Body of pancreas (tissue), 4 donors: Measurements from ENCODE around the gene HELZ2. TPM values are rescaled to one million over a fixed set of nuclear protein-coding genes. Genes with fewer than 3 reads are reported as not detected.

Experiments
- ATAC-seq: fragments of 150-250 bp; one replicate; pipeline ENCODE4 v1.9.1; 2016
- DNase-seq, 4 donors: peaks; one replicate each; pipeline ENCODE4 v3.0.0-alpha.2; 2019
- H3K27ac ChIP-seq, 4 donors: fragments of 200-600 bp; sonication (generic); 1 replicate in 3 of 4; 2 replicates in 1 of 4; pipeline versions ENCODE4 v1.5.1 to v1.6.1; 2016 to 2019; ENCODE audit warnings: mild to moderate bottlenecking in 1 of 4, mixed read lengths in 1 of 4, moderate library complexity in 1 of 4
- H3K27me3 ChIP-seq, 2 donors: fragments of 200-600 bp; sonication (generic); one replicate each; pipeline ENCODE4 v1.6.0; 2016; ENCODE audit warnings: mild to moderate bottlenecking in 1 of 2
- H3K36me3 ChIP-seq, 2 donors: fragments of 200-600 bp; sonication (generic); replicated peaks in 1 of 2; 2 replicates each; pipeline ENCODE4 v1.5.1; 2016; ENCODE audit warnings: low read depth in 2 of 2; ENCODE audit not compliant: insufficient read depth in 1 of 2
- H3K4me1 ChIP-seq: fragments of 200-600 bp; sonication (generic); one replicate; pipeline ENCODE4 v1.6.0; 2016
- H3K4me3 ChIP-seq, 2 donors: fragments of 200-600 bp; sonication (generic); 1 replicate in 1 of 2; 2 replicates in 1 of 2; pipeline ENCODE4 v1.5.1; 2016 to 2019
- H3K9me3 ChIP-seq, 3 donors: fragments of 200-600 bp; sonication (generic); 1 replicate in 2 of 3; 2 replicates in 1 of 3; pipeline ENCODE4 v1.5.1; 2016
- POLR2A ChIP-seq, 3 donors: fragments of 450-650 bp; IDR thresholded peaks; one replicate each; pipeline ENCODE4 v1.6.1; 2016; ENCODE audit warnings: antibody characterized with exemption in 3 of 3, mild to moderate bottlenecking in 2 of 3
- WGBS, 2 donors: methylation state at CpG; one replicate each; pipeline ENCODE4 v1.1.5; 2017; 5-methylcytosine and 5-hydroxymethylcytosine counted together
- intact Hi-C: fragments of 100-400 bp; cut with DNase I; formaldehyde crosslinking; loops from one replicate; pipeline ENCODE4 v1.15.1; 2023
- total RNA-seq, 2 donors: library from RNA; depleted of rRNA; stranded (reverse); fragments of >200 nt; gene quantifications; one replicate each; pipeline ENCODE4 v1.1.0, GENCODE V29; 2016
- TF ChIP-seq, protein P1 (sequence below), 7 experiments: fragments of 450-650 bp in 4 of 7; fragments of 200-600 bp in 3 of 7; sonication (generic) in 3 of 7; IDR thresholded peaks; one replicate each; pipeline ENCODE4 v1.5.1; 2016 to 2019; ENCODE audit warnings: antibody characterized with exemption in 7 of 7

Gene HELZ2
- total RNA-seq, 2 donors from 2014 or later = 20.8 to 33.3 TPM

DNA sequence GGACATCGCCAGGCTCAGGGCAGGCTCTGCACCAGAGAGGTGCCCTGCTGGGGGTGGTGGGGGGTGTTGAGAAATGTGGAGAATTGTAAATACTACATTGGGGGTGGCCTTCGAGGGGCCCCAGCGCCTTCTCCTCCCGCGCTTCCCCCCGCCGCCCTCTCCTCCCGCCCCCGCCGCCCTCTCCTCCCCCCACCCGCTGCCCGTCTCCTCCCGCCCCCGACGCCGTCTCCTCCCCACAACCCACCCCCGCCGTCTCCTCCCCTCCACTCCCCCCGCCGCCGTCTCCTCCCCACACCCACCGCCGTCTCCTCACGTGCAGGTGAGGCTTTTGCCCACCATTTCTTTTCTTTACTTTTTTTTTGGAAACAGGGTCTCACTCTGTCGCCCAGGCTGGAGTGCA lies 25.0 kb downstream of the HELZ2 start:
- intact Hi-C loops = loop anchor here (10.0 kb wide), 1 partner anchor 416 kb away; the partner anchor contains the start of gene ZNF512B

DNA sequence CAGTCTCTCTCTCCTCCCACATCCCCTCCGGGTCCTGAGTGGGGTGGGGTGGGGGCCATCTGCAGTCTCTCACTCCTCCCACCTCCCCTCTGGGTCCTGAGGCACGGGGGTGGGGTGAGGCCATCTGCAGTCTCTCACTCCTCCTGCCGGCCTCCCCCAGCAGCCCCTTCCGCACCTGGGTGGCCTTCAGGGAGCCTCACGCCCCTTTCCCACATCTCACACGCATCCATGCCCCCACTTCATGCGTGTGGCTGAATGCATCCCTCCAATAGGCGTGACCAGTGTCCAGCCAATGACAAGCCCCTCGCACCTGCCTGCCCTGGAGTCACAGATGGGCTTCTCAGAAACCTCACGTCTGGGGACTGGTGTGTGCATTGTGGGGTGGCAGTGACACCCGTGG lies 25.5 kb downstream of the HELZ2 start:
- no peaks in the 10 kb centered on the region for H3K36me3 ChIP-seq
- no peak overlapping the region for H3K4me3 ChIP-seq
- H3K9me3 ChIP-seq = no peaks in the 10 kb centered on the region
- ATAC-seq (no peak), DNase-seq (no peak)
- intact Hi-C loops = loop anchor here (10.0 kb wide), 1 partner anchor 416 kb away; the partner anchor contains the start of gene ZNF512B
- peaks cover 0 to 4% of the 10 kb centered on the region in 2 donors for H3K27me3 ChIP-seq
- H3K4me1 ChIP-seq = peaks cover 3% of the 10 kb centered on the region
- no peak overlapping the region for H3K27ac ChIP-seq
- WGBS, 2 donors = 36 to 56% methylated on average over 6 to 11 of the region's 11 CpGs
- TF ChIP-seq, protein P1, sequence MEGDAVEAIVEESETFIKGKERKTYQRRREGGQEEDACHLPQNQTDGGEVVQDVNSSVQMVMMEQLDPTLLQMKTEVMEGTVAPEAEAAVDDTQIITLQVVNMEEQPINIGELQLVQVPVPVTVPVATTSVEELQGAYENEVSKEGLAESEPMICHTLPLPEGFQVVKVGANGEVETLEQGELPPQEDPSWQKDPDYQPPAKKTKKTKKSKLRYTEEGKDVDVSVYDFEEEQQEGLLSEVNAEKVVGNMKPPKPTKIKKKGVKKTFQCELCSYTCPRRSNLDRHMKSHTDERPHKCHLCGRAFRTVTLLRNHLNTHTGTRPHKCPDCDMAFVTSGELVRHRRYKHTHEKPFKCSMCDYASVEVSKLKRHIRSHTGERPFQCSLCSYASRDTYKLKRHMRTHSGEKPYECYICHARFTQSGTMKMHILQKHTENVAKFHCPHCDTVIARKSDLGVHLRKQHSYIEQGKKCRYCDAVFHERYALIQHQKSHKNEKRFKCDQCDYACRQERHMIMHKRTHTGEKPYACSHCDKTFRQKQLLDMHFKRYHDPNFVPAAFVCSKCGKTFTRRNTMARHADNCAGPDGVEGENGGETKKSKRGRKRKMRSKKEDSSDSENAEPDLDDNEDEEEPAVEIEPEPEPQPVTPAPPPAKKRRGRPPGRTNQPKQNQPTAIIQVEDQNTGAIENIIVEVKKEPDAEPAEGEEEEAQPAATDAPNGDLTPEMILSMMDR (IDR thresholded peaks at IDR 0.05) = no peak
- no peak for TF ChIP-seq POLR2A (IDR thresholded peaks at IDR 0.05)

More for the DNA sequence above, 25.0 kb downstream of the HELZ2 start:
- Histone ChIP-seq H3K27ac (no peak overlapping the region), H3K36me3 (no peaks in the 10 kb centered on the region), H3K9me3 (no peaks in the 10 kb centered on the region), H3K27me3 (peaks cover 0 to 4% of the 10 kb centered on the region in 2 donors), H3K4me3 (no peak overlapping the region), H3K4me1 (peaks cover 8% of the 10 kb centered on the region)
- DNase-seq = no peak
- ATAC-seq = no peak
- 21 to 80% methylated on average over 1 to 4 of the region's 25 CpGs for WGBS, 2 donors
- TF ChIP-seq POLR2A (IDR thresholded peaks at IDR 0.05) = no peak
- TF ChIP-seq, protein P1 (IDR thresholded peaks at IDR 0.05) = no peak

DNA sequence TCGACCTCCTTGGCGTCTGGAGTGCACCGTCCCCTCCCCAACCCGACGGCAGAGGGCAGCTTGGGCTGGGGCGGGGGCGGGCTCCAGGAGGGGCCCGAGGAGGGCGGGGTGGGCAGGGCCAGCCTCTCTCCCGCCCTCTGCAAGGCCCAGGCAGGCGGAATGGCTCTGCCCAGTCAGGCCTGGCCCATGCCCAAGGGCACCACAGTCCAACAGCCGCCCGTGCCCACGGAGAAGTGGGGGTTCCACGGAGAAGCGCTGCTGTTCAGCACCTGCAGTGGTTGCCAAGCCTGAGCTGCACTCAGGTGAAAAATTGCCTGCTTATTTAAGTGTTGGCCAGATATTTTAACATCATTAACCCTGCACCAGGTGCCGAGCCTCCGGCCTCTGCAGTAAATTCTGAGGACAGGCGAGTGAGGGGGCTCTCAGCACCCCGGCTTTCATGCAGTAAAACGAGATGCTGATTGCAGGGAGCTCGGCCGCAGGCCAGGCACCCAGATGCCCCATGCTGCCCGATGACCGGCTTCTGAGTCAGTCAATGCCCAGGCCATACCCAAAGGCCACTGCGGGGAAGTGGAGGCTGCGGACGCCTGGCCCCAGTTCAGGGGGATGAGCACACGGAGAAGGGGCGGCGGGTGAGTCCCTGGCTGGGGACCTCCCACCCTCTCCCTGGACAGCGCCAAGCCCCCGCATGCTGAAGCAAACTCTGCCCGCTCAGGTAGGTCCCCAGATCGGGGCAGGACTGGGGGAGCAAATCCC lies 26.1 kb downstream of the HELZ2 start, which contains the start of gene SRMS:
SRMS (minus strand) TSS at position 25 of the 756 bp plus-strand sequence. CDS start 286 bp downstream, outside the sequence.
- Histone ChIP-seq H3K4me3 (no peak within 1 kb of the TSS), H3K36me3 (no peaks in the 10 kb centered on the region), H3K27me3 (peaks cover 0 to 4% of the 10 kb centered on the region in 2 donors), H3K9me3 (no peaks in the 10 kb centered on the region), H3K4me1 (no peaks in the 10 kb centered on the region), H3K27ac (no peak within 1 kb of the TSS)
- TF ChIP-seq, protein P1 (IDR thresholded peaks at IDR 0.05) = no peak
- TF ChIP-seq POLR2A (IDR thresholded peaks at IDR 0.05) = no peak
- WGBS, 2 donors = 46 to 95% methylated on average over 4 to 23 of the region's 35 CpGs
- ATAC-seq (no peak), DNase-seq (no peak)
- intact Hi-C loops = loop anchor here (10.0 kb wide), 1 partner anchor 417 kb away; the partner anchor contains the start of gene ZNF512B

DNA sequence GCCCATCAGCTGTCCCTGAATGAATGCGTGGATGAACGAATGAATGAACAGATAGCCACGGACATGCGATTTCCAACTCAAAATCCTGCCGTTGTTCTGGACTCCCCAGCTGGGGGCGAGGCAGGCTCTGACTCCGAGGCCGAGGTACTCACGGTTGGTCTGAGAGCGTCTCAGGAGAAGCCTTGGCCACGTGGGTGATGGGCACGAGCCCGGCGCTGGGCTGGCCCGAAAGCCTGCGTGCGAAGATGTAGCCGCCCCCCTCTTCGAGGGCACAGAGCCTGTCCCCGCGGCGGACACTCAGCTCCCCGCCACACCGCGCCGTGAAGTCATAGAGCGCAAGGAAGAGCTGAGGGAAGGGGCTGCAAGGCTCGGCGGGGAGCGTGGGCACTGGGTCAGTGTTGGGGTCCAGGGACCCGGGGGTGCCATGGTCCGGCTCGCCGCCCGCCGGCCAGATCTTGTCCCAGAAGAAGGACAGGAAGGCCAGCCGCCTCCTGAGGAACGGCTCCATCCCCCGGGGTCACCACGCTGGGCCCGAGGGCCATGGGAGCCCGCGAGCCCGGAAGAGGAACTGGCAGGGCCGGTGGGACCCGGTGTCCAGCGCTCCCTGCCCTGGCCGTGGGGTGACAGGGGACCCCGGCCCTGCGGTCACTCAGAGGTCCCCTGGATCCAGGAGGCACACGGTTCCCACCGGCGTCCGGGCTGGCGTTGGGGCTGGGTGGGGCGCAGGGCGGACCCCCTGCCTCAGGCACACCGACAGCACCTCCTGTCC lies 26.9 kb downstream of the HELZ2 start:
- TF ChIP-seq, protein P1 (IDR thresholded peaks at IDR 0.05) = no peak
- TF ChIP-seq POLR2A (IDR thresholded peaks at IDR 0.05) = no peak
- no peak for DNase-seq
- Histone ChIP-seq H3K27me3 (peaks cover 0 to 4% of the 10 kb centered on the region in 2 donors), H3K9me3 (no peaks in the 10 kb centered on the region), H3K27ac (no peak overlapping the region), H3K36me3 (no peaks in the 10 kb centered on the region), H3K4me1 (no peaks in the 10 kb centered on the region), H3K4me3 (no peak overlapping the region)
- ATAC-seq = no peak
- intact Hi-C loops = loop anchor here (10.0 kb wide), 1 partner anchor 418 kb away; the partner anchor contains the start of gene ZNF512B
- 51 to 55% methylated on average over 44 to 53 of the region's 58 CpGs for WGBS, 2 donors
